Endothelial cell (in vitro differentiated cells): Measurements from ENCODE around the gene RAB3IL1. TPM values are rescaled to one million over a fixed set of nuclear protein-coding genes. Genes with fewer than 3 reads are reported as not detected.

Experiments used
- DNase-seq: peaks from one replicate; pipeline ENCODE4 v3.0.0; 2021; ENCODE audit warnings: low spot score
- H3K27ac Mint-ChIP-seq: one replicate; pipeline ENCODE4 v1.8.0; 2021; ENCODE audit warnings: mixed read lengths, inconsistent platforms; ENCODE audit not compliant: unreplicated experiment
- H3K27me3 Mint-ChIP-seq: one replicate; pipeline ENCODE4 v1.8.0; 2021; ENCODE audit warnings: mild to moderate bottlenecking, moderate library complexity, mixed read lengths, inconsistent platforms; ENCODE audit not compliant: unreplicated experiment
- H3K36me3 Mint-ChIP-seq: one replicate; pipeline ENCODE4 v1.8.0; 2021; ENCODE audit warnings: mild to moderate bottlenecking, low read depth, mixed read lengths, inconsistent platforms; ENCODE audit not compliant: unreplicated experiment
- H3K4me1 Mint-ChIP-seq: one replicate; pipeline ENCODE4 v1.8.0; 2021; ENCODE audit warnings: mild to moderate bottlenecking, mixed read lengths, inconsistent platforms; ENCODE audit not compliant: unreplicated experiment
- H3K4me3 Mint-ChIP-seq: one replicate; pipeline ENCODE4 v1.8.0; 2021; ENCODE audit warnings: mild to moderate bottlenecking, mixed read lengths, inconsistent platforms; ENCODE audit not compliant: unreplicated experiment
- H3K9me3 Mint-ChIP-seq: one replicate; pipeline ENCODE4 v1.8.0; 2021; ENCODE audit warnings: mixed read lengths, inconsistent platforms; ENCODE audit not compliant: unreplicated experiment
- total RNA-seq: library from RNA; stranded (reverse); fragmentation: NEBNext Ultra II Directional; extraction: Animal tissue kit (Norgen Biotek cat#: 25700); gene quantifications from one replicate; pipeline ENCODE4 v1.2.1, GENCODE V29; 2021; ENCODE audit not compliant: unreplicated experiment
- TF ChIP-seq, protein P1 (sequence below): fragments of 200-600 bp; sonication (generic); IDR thresholded peaks from one replicate; pipeline ENCODE4 v1.5.0; 2021; ENCODE audit warnings: antibody characterized with exemption; ENCODE audit not compliant: unreplicated experiment

The RAB3IL1 gene
- total RNA-seq, 1 donor from 2014 or later = 8.9 TPM

DNA sequence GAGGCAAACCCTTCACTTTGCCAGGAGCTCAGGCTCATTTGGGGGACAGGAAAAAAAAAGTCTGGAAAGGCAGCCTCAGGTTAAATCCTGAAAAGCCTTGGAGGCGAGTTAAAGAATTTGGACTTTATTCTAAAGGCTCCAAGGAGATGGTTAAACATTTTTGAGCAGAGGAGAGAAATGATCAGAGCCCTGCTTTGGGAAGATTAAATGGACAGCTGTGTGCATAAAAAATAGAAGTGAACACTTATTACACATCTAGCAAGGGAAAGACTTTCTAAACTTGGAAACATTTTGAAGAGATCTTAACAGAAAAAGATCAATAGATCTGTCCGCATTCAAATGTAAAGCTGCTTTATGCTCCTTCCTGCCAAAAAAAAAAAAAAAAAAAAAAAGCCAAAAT is 8.4 kb upstream of the RAB3IL1 start:
- TF ChIP-seq, protein P1, sequence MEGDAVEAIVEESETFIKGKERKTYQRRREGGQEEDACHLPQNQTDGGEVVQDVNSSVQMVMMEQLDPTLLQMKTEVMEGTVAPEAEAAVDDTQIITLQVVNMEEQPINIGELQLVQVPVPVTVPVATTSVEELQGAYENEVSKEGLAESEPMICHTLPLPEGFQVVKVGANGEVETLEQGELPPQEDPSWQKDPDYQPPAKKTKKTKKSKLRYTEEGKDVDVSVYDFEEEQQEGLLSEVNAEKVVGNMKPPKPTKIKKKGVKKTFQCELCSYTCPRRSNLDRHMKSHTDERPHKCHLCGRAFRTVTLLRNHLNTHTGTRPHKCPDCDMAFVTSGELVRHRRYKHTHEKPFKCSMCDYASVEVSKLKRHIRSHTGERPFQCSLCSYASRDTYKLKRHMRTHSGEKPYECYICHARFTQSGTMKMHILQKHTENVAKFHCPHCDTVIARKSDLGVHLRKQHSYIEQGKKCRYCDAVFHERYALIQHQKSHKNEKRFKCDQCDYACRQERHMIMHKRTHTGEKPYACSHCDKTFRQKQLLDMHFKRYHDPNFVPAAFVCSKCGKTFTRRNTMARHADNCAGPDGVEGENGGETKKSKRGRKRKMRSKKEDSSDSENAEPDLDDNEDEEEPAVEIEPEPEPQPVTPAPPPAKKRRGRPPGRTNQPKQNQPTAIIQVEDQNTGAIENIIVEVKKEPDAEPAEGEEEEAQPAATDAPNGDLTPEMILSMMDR = no peak
- Mint-ChIP-seq H3K36me3 (no peaks in the 10 kb centered on the region), H3K27ac (no peak overlapping the region), H3K9me3 (no peaks in the 10 kb centered on the region), H3K27me3 (peaks cover 5% of the 10 kb centered on the region), H3K4me1 (peaks cover 24% of the 10 kb centered on the region), H3K4me3 (no peak overlapping the region)
- no peak for DNase-seq

GRCh38 chr11:61924064-61924455 is 6.7 kb upstream of the RAB3IL1 start:
- Mint-ChIP-seq H3K27me3 (peaks cover 5% of the 10 kb centered on the region), H3K27ac (no peak overlapping the region), H3K9me3 (no peaks in the 10 kb centered on the region), H3K36me3 (no peaks in the 10 kb centered on the region), H3K4me3 (no peak overlapping the region), H3K4me1 (peaks cover 24% of the 10 kb centered on the region)
- DNase-seq = no peak
- TF ChIP-seq, protein P1 = no peak

DNA sequence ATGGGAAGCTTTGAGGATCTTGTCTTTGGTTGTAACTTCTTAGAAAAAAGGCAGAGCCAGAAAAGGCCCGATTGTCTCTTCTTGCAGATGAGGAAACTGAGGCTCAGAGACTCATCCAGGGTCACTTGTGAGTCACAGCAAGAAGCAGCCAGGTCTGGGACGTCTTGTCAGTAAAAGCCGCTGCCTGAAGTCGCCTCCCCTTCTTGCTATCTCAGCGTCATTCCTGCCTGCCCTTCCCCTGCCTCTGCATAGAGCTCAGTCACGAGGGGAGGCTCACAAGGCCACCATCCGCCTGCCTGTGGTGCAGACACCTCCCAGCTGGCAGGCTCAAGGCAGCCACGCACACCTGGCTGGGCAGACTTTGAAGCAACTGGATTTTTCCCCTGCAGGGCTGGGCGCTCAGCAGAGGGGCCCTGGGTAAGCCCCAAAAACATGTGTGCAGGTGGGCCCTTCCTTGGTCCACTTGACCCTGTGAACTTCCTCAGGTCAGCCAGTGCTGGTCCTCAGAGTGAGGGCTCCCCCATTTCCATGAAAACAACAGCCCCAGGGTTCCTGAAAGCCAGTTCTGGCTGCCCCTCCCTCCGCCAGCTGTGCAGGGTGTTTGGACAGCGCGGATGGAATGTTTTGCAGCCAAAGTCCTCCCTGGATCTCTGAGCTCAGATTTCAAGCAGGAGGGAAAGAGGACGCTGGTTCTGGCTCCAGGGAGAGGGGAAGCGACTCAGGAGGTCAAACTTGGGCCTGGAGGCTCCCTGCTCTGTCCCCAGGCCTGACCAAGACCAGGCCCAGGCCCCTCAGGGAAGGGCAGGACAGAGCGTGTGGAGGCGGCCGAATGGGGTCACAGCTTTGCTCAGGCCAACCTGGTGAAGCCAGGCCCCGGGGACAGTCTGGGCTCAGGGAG is 6.0 kb upstream of the RAB3IL1 start:
- H3K4me3 Mint-ChIP-seq = no peak overlapping the region
- H3K27ac Mint-ChIP-seq = no peak overlapping the region

GRCh38 chr11:61922539-61922938 is 5.2 kb upstream of the RAB3IL1 start:
- Mint-ChIP-seq H3K9me3 (no peaks in the 10 kb centered on the region), H3K27ac (peak overlapping the region; percentile 43), H3K36me3 (no peaks in the 10 kb centered on the region), H3K4me3 (no peak overlapping the region), H3K4me1 (peaks cover 33% of the 10 kb centered on the region), H3K27me3 (peaks cover 6% of the 10 kb centered on the region)
- no peak for DNase-seq
- TF ChIP-seq, protein P1 = no peak

More for the DNA sequence above, 6.0 kb upstream of the RAB3IL1 start:
- no peak for DNase-seq
- Mint-ChIP-seq H3K27me3 (peaks cover 5% of the 10 kb centered on the region), H3K4me1 (peaks cover 25% of the 10 kb centered on the region), H3K9me3 (no peaks in the 10 kb centered on the region), H3K36me3 (no peaks in the 10 kb centered on the region)
- TF ChIP-seq, protein P1 = no peak

- H3K9me3 Mint-ChIP-seq = no peaks in the 10 kb centered on the region
- H3K27ac Mint-ChIP-seq = peak overlapping the region; percentile 58
- H3K27me3 Mint-ChIP-seq = peaks cover 6% of the 10 kb centered on the region
- TF ChIP-seq, protein P1 = no peak
- no peak overlapping the region for H3K4me3 Mint-ChIP-seq
- DNase-seq = no peak
- H3K36me3 Mint-ChIP-seq = no peaks in the 10 kb centered on the region
- peaks cover 35% of the 10 kb centered on the region for H3K4me1 Mint-ChIP-seq
These were observed 4.1 kb upstream of the RAB3IL1 start for GRCh38 chr11:61921446-61921845.
